Measurements from ENCODE around the gene CCDC170. TPM values are rescaled to one million over a fixed set of nuclear protein-coding genes. Genes with fewer than 3 reads are reported as not detected.

The CCDC170 gene
- total RNA-seq, 1 experiment from 2014 or later = not detected

DNA sequence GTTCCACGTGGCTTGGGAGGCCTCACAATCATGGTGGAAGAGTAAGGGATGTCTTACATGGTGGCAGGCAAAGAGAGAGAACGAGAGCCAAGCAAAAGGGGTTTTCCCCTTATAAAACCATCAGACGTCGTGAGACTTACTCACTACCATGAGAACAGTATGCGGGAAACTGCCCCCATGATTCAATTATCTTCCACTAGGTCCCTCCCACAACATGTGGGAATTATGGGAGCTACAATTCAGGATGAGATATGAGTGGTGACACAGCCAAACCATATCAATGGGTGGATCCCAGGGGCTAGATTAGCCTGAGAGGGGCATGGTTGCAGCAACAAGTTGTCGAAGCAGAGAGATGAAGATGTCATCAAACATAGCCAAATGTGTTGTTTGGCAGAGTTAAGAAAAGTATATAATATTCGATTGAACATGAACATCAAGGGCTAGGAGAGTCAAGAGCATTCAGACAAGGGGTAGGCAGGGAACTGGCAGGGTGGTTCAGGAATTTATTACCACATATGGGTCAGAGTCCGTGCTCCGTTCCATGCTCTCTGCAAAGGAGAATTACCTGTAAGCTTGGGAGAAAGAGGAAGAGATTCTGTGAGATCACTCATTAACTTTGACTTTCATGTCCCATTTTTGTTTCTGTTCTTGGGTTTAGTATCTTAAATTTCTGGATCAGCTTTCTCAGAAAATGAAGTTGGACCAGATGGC is 98.8 kb downstream of the CCDC170 start:
- no peaks in the 10 kb centered on the region for H3K79me2 ChIP-seq (ENCODE audit: low read length)
- no TSS peak for BruUV-seq (replicated peaks)
- H2AFZ ChIP-seq (ENCODE audit: low read length) = no peak overlapping the region
- ChIA-PET POLR2A (ENCODE audit: unreplicated experiment) (no interaction called here), CTCF (no interaction called here)
- peaks cover 4% of the 10 kb centered on the region; the same call in 1 of the 2 replicates for H3K27me3 ChIP-seq (ENCODE audit: low read length)
- no peak for DNase-seq
- H3K4me3 ChIP-seq (ENCODE audit: low read length) = no peak overlapping the region
- no peaks in the 10 kb centered on the region for H3K9me2 ChIP-seq (replicated peaks; ENCODE audit: low read length)
- no peak for ATAC-seq
- H3K4me2 ChIP-seq (ENCODE audit: low read length) = no peak overlapping the region
- TF ChIP-seq EZH2 (IDR thresholded peaks at IDR 0.05; ENCODE audit: low read length, unreplicated experiment) = no peak
- no peaks in the 10 kb centered on the region for H3K36me3 ChIP-seq (ENCODE audit: low read depth, low read length)
- H3K4me1 ChIP-seq (ENCODE audit: insufficient read depth, low read length) = no peaks in the 10 kb centered on the region
- H3K27ac ChIP-seq (ENCODE audit: low read length) = no peak overlapping the region
- no peaks in the 10 kb centered on the region for H3F3A ChIP-seq (ENCODE audit: low read length, unreplicated experiment)
- H3K9me3 ChIP-seq (ENCODE audit: low read length) = no peaks in the 10 kb centered on the region
- intact Hi-C loops (cut with micrococcal nuclease) = no loop called here
- H3K9ac ChIP-seq (ENCODE audit: low read length) = no peak overlapping the region
- no peaks in the 10 kb centered on the region for H4K20me1 ChIP-seq (ENCODE audit: low read length)

GRCh38 chr6:151609146-151609902 is 115.5 kb downstream of the CCDC170 start:
- Histone ChIP-seq H3K4me2 (ENCODE audit: low read length) (no peak overlapping the region), H3K27ac (ENCODE audit: low read length) (no peak overlapping the region), H2AFZ (ENCODE audit: low read length) (no peak overlapping the region), H3K9me3 (ENCODE audit: low read length) (no peaks in the 10 kb centered on the region), H3K79me2 (ENCODE audit: low read length) (no peaks in the 10 kb centered on the region), H4K20me1 (ENCODE audit: low read length) (no peaks in the 10 kb centered on the region), H3K9me2 (replicated peaks; ENCODE audit: low read length) (no peaks in the 10 kb centered on the region), H3K9ac (ENCODE audit: low read length) (no peak overlapping the region), H3K4me3 (ENCODE audit: low read length) (no peak overlapping the region), H3K36me3 (ENCODE audit: low read depth, low read length) (no peaks in the 10 kb centered on the region), H3K4me1 (ENCODE audit: insufficient read depth, low read length) (no peaks in the 10 kb centered on the region), H3K27me3 (ENCODE audit: low read length) (no peaks in the 10 kb centered on the region), H3F3A (ENCODE audit: low read length, unreplicated experiment) (no peaks in the 10 kb centered on the region)
- no TSS peak for BruUV-seq (replicated peaks)
- ATAC-seq (no peak), DNase-seq (no peak)
- ChIA-PET CTCF (no interaction called here), POLR2A (ENCODE audit: unreplicated experiment) (no interaction called here)
- TF ChIP-seq EZH2phosphoT487 (IDR thresholded peaks at IDR 0.05; ENCODE audit: borderline replicate concordance, low read length) = no peak
- TF ChIP-seq EZH2 (IDR thresholded peaks at IDR 0.05; ENCODE audit: low read length, unreplicated experiment) = no peak
- TF ChIP-seq, protein P1, sequence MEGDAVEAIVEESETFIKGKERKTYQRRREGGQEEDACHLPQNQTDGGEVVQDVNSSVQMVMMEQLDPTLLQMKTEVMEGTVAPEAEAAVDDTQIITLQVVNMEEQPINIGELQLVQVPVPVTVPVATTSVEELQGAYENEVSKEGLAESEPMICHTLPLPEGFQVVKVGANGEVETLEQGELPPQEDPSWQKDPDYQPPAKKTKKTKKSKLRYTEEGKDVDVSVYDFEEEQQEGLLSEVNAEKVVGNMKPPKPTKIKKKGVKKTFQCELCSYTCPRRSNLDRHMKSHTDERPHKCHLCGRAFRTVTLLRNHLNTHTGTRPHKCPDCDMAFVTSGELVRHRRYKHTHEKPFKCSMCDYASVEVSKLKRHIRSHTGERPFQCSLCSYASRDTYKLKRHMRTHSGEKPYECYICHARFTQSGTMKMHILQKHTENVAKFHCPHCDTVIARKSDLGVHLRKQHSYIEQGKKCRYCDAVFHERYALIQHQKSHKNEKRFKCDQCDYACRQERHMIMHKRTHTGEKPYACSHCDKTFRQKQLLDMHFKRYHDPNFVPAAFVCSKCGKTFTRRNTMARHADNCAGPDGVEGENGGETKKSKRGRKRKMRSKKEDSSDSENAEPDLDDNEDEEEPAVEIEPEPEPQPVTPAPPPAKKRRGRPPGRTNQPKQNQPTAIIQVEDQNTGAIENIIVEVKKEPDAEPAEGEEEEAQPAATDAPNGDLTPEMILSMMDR (conservative IDR thresholded peaks at IDR 0.05; ENCODE audit: low read depth, low read length) = no peak
- intact Hi-C loops (cut with micrococcal nuclease) = no loop called here

DNA sequence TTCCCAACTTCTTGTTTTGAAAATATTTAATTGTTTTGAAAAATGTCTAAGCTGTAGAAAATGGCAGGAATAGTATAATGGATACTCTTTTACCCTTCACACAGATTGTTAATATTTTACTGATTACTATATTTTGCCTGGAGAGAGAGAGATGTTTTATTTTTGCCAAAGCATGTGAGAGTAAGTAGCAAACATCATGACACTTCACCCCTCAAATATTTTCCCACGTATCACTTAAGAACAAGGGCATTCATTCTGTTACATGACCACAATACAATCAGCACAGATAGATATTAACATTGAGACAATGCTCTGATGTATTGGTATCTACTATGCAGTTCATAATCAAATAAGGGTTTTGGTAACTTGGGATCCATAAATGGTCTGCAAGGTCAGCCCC is 116.5 kb downstream of the CCDC170 start:
- DNase-seq = no peak
- intact Hi-C loops (cut with micrococcal nuclease) = no loop called here
- POLR2A ChIA-PET (ENCODE audit: unreplicated experiment) = no interaction called here

More for the DNA sequence above, 116.5 kb downstream of the CCDC170 start:
- Histone ChIP-seq H3K4me1 (ENCODE audit: insufficient read depth, low read length) (no peaks in the 10 kb centered on the region), H3K9me3 (ENCODE audit: low read length) (no peaks in the 10 kb centered on the region), H4K20me1 (ENCODE audit: low read length) (no peaks in the 10 kb centered on the region), H3F3A (ENCODE audit: low read length, unreplicated experiment) (no peaks in the 10 kb centered on the region), H2AFZ (ENCODE audit: low read length) (no peak overlapping the region), H3K4me3 (ENCODE audit: low read length) (no peak overlapping the region), H3K79me2 (ENCODE audit: low read length) (no peaks in the 10 kb centered on the region), H3K4me2 (ENCODE audit: low read length) (no peak overlapping the region), H3K27ac (ENCODE audit: low read length) (no peak overlapping the region), H3K36me3 (ENCODE audit: low read depth, low read length) (no peaks in the 10 kb centered on the region), H3K9ac (ENCODE audit: low read length) (no peak overlapping the region), H3K9me2 (replicated peaks; ENCODE audit: low read length) (no peaks in the 10 kb centered on the region), H3K27me3 (ENCODE audit: low read length) (no peaks in the 10 kb centered on the region)
- no peak for ATAC-seq
- CTCF ChIA-PET = no interaction called here
- TF ChIP-seq EZH2phosphoT487 (IDR thresholded peaks at IDR 0.05; ENCODE audit: borderline replicate concordance, low read length) (no peak), EZH2 (IDR thresholded peaks at IDR 0.05; ENCODE audit: low read length, unreplicated experiment) (no peak)
- TF ChIP-seq, protein P1 (conservative IDR thresholded peaks at IDR 0.05; ENCODE audit: low read depth, low read length) = no peak
- BruUV-seq (replicated peaks) = no TSS peak
